Activated gamma-delta T cell treated with Interleukin-2 at 50 U/mL for 16 hours (primary cell): ENCODE data around the gene PLEKHO2.

ENCODE experiments used
- DNase-seq: peaks from one replicate; pipeline ENCODE4 v3.0.0-alpha.2; 2020

PLEKHO2 gene

GRCh38 chr15:64893481-64894394, 52.0 kb downstream of the PLEKHO2 start:
- peak; percentile 95 for DNase-seq

GRCh38 chr15:64894395-64895056, 52.8 kb downstream of the PLEKHO2 start:
- DNase-seq, result peak; percentile 85

GRCh38 chr15:64895285-64896065, 53.8 kb downstream of the PLEKHO2 start:
- DNase-seq, result peak; percentile 20

- DNase-seq, result no peak
Observed at GRCh38 chr15:64896371-64897069, 54.8 kb downstream of the PLEKHO2 start.

GRCh38 chr15:64897345-64897985, 55.8 kb downstream of the PLEKHO2 start:
- DNase-seq, result no peak

- DNase-seq, result no peak
Observed at GRCh38 chr15:64898406-64898805, 56.7 kb downstream of the PLEKHO2 start.

- no peak for DNase-seq
Observed at GRCh38 chr15:64901141-64901540, 59.4 kb downstream of the PLEKHO2 start.

- no peak for DNase-seq
Observed at GRCh38 chr15:64901914-64902313, 60.2 kb downstream of the PLEKHO2 start.

- DNase-seq, result no peak
Observed at GRCh38 chr15:64902863-64903262, 61.1 kb downstream of the PLEKHO2 start.

GRCh38 chr15:64903326-64903950, 61.7 kb downstream of the PLEKHO2 start:
- no peak for DNase-seq

- no peak for DNase-seq
Observed at GRCh38 chr15:64904189-64904588, 62.5 kb downstream of the PLEKHO2 start.

GRCh38 chr15:64905119-64905831, 63.6 kb downstream of the PLEKHO2 start:
- DNase-seq, result peak; percentile 75

GRCh38 chr15:64905941-64906340, 64.2 kb downstream of the PLEKHO2 start:
- no peak for DNase-seq

GRCh38 chr15:64906402-64906801, 64.7 kb downstream of the PLEKHO2 start:
- DNase-seq, result no peak

- DNase-seq, result no peak
Observed at GRCh38 chr15:64907991-64908390, 66.3 kb downstream of the PLEKHO2 start.

- DNase-seq, result no peak
Observed at GRCh38 chr15:64909546-64909945, 67.8 kb downstream of the PLEKHO2 start.

GRCh38 chr15:64911311-64912186, 69.8 kb downstream of the PLEKHO2 start, which contains the start of gene ANKDD1A:
Gene ANKDD1A, plus strand, starts transcription at chr15:64911902. Its CDS starts 29 bp downstream, at chr15:64911931.
- DNase-seq, result no peak

GRCh38 chr15:64912379-64913325, 70.9 kb downstream of the PLEKHO2 start:
- DNase-seq, result no peak
